ENCODE data around the gene GATAD2B. TPM values are rescaled to one million over a fixed set of nuclear protein-coding genes. Genes with fewer than 3 reads are reported as not detected.
"Not testable (repeated sequence)": the region's sequence is repeated elsewhere in the genome, so short reads cannot be mapped to it uniquely, and the experiment has no call there.

Gene GATAD2B
- total RNA-seq, 1 donor from 2014 or later = 37.4 TPM

DNA sequence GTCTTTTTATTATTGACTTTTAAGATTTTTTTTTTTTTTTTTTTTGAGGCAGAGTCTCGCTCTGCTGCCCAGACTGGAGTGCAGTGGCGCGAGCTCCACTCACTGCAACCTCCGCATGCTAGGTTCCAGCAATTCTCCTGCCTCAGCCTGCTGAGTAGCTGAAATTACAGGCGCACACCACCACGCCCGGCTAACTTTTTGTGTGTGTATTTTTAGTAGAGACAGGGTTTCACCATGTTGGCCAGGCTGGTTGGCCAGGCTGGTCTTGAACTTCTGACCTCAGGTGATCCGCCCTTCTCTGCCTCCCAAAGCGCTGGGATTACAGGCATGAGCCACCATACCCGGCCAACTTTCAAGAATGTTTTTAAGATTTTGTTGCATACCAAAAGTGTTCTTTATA, 156.1 kb downstream of the GATAD2B start:
- DNase-seq (ENCODE audit: low spot score) = not testable (repeated sequence)

DNA sequence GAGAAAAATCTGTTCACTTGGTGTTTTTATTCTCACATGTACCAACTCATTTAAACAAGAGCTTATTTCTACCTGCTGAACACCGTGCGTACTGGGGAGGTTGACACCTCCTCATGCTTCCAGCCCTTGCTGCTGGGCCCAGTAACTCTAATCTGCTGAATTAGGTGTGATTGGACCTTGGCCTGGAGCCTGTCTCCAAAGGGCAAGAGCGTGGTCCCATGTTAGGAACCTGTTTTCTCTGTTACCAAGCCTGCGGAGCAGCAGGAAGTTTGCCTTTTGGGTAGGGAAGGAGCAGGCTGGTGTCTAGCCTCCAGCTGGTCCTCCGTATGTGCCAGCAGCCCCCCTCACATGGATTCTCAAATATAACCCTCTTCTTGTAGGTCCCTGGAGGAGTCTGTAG, 158.5 kb downstream of the GATAD2B start:
- no peak for DNase-seq (ENCODE audit: low spot score)

DNA sequence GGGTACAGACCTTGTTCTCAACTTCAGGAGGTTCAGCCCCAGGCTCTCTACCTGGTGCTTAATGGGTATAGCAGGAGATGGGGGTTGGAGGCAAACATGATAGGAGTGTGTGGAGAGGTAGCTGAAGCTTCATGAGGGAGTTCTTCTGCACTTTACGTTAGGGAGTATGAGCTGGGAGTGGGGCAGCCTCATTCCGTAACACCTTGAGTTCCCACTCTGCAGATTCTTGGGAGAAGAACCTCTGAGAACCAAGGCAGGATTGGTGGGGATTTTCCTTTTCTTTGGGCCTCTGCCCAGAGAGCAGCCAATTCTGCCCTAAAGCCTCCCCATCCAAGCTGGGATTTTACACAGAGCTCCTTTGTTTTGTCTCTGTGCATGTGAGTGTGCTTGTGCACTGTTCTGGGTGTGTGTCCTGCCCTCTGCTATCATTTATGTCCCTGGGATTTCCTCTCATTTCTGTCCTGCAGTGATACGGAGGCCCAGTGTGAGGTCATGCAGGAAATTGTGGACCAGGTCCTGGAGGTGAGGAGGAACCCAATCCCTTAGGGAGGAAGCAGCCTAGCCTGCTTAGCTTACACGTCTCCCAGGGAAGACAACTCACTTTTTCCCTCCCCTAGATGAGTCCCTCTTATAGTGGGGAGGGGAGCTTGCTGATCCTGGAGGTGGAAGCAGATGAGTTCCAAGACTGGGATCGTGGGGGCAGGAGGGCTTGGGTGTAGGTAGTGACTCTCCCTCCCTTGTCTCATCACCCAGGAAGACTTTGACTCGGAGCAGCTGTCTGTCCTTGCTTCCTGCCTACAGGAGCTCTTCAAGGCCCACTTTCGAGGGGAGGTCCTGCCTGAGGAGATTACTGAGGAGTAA, 159.2 kb downstream of the GATAD2B start:
- DNase-seq (ENCODE audit: low spot score) = no peak

DNA sequence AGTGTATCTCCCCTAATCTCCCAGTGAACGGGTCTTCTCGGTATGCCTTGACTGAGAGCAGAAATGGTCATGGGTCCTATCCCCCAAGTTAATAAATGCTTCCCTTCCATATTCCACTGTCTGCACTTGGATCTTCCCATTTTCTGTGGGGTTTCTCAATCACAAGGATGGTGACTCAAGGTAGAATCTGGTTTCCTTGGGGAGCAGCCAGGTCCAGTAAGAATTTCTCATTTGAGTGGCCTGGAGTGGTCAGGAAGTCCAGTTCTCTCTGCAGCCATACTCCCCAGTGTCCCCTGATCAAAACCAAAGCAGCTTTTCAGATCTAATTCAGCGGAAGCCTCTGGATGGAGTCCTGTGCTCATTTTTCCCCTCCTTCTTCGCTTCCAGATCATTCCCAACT, 162.3 kb downstream of the GATAD2B start:
- no peak for DNase-seq (ENCODE audit: low spot score)

Small RNAs within 50 kb of the gene (microRNA-seq; reads per million reads assigned to microRNA genes)
- not detected for gene MIR6737 (ENCODE audit: borderline number of aligned reads)

Other genes starting within 250 kb of the GATAD2B start
- gene NPR1, start 244.3 kb downstream of the GATAD2B start, total RNA-seq = 156 TPM
- gene INTS3, start 194.9 kb downstream of the GATAD2B start, total RNA-seq = 36.7 TPM
- gene SLC27A3, start 147.6 kb downstream of the GATAD2B start, total RNA-seq = 87.4 TPM
- gene DENND4B, start 23.7 kb upstream of the GATAD2B start, total RNA-seq = 67.5 TPM
- gene CRTC2, start 35.6 kb upstream of the GATAD2B start, total RNA-seq = 36.4 TPM
- 92.2 TPM for gene SLC39A1, start 40.6 kb upstream of the GATAD2B start, total RNA-seq
- 5.1 TPM for gene CREB3L4, start 44.9 kb upstream of the GATAD2B start, total RNA-seq
- gene JTB, start 54.7 kb upstream of the GATAD2B start, total RNA-seq = 102 TPM
- gene RAB13, start 63.4 kb upstream of the GATAD2B start, total RNA-seq = 144 TPM
- gene RPS27, start 67.8 kb upstream of the GATAD2B start, total RNA-seq = 1,095 TPM
- not detected for gene NUP210L, start 232.1 kb upstream of the GATAD2B start, total RNA-seq

All from mesenteric fat pad (tissue), 1 donor.